IMR-90 (cell line): Measurements from ENCODE around the gene ANXA4. TPM values are rescaled to one million over a fixed set of nuclear protein-coding genes. Genes with fewer than 3 reads are reported as not detected.

ENCODE experiments used
- ATAC-seq: fragments of 200-7000 bp; cut with Tn5 transposase; 2 replicates; pipeline ENCODE4 v1.9.1; 2020; ENCODE audit warnings: low read depth, mild to moderate bottlenecking, moderate library complexity
- BruUV-seq: library from RNA; stranded (reverse); fragments of 400-500 nt; replicated peaks from 2 replicates; lab custom pipeline; 2021; lab: Mats Ljungman, UMichigan
- CTCF ChIA-PET: fragments of 300-600 bp; formaldehyde crosslinking; extraction: SDS; loops from one replicate; lab custom pipeline; 2021; ENCODE audit warnings: antibody characterized with exemption; lab: Yijun Ruan, JAX
- POLR2A ChIA-PET: fragments of 300-600 bp; sonication (Branson Sonifier 250); formaldehyde crosslinking; loops from one replicate; lab custom pipeline; 2022; ENCODE audit warnings: antibody characterized with exemption; ENCODE audit not compliant: unreplicated experiment; lab: Charles Lee
- DNase-seq: peaks from one replicate; pipeline ENCODE4 v3.0.0; 2013
- H2AFZ ChIP-seq: replicated peaks from 2 replicates; pipeline ENCODE3; 2013; ENCODE audit warnings: low read length, mild to moderate bottlenecking; ENCODE audit not compliant: poor library complexity
- H2AK5ac ChIP-seq: 2 replicates; pipeline ENCODE4 v1.6.1; 2013; ENCODE audit warnings: low read depth, low read length, inconsistent platforms
- H2AK9ac ChIP-seq: replicated peaks from 2 replicates; pipeline ENCODE3; 2013; ENCODE audit warnings: mild to moderate bottlenecking, low read depth, low read length, moderate library complexity; ENCODE audit not compliant: poor library complexity
- H2BK120ac ChIP-seq: 2 replicates; pipeline ENCODE4 v1.6.1; 2013; ENCODE audit warnings: low read depth, low read length, inconsistent platforms
- H2BK15ac ChIP-seq: 3 replicates; pipeline ENCODE4 v1.6.1; 2013; ENCODE audit warnings: low read depth, low read length, inconsistent platforms
- H2BK20ac ChIP-seq: 2 replicates; pipeline ENCODE4 v1.6.1; 2013; ENCODE audit warnings: low read depth, mild to moderate bottlenecking, inconsistent platforms, low read length, moderate library complexity
- H2BK5ac ChIP-seq: 2 replicates; pipeline ENCODE4 v1.6.1; 2013; ENCODE audit warnings: mild to moderate bottlenecking, low read depth, low read length, inconsistent platforms; ENCODE audit not compliant: poor library complexity, severe bottlenecking
- H3K14ac ChIP-seq: replicated peaks from 2 replicates; pipeline ENCODE4 v1.6.1; 2013; ENCODE audit warnings: low read depth, low read length, inconsistent platforms
- H3K18ac ChIP-seq: 2 replicates; pipeline ENCODE4 v1.6.1; 2013; ENCODE audit warnings: low read depth, low read length, control low read depth
- H3K23ac ChIP-seq: 2 replicates; pipeline ENCODE4 v1.6.1; 2013; ENCODE audit warnings: low read depth, low read length, inconsistent platforms
- H3K27ac ChIP-seq: 2 replicates; pipeline ENCODE4 v1.5.1; 2013; ENCODE audit warnings: mild to moderate bottlenecking, control low read depth, low read length; ENCODE audit not compliant: insufficient read depth
- H3K27me3 ChIP-seq: 2 replicates; pipeline ENCODE4 v1.6.1; 2013; ENCODE audit warnings: low read length; ENCODE audit not compliant: control insufficient read depth, insufficient read depth
- H3K36me3 ChIP-seq: 2 replicates; pipeline ENCODE4 v1.6.1; 2013; ENCODE audit warnings: low read length, mixed read lengths; ENCODE audit not compliant: control insufficient read depth, insufficient read depth
- H3K4ac ChIP-seq: 2 replicates; pipeline ENCODE4 v1.6.1; 2013; ENCODE audit warnings: low read depth, low read length, inconsistent platforms
- H3K4me1 ChIP-seq: 2 replicates; pipeline ENCODE4 v1.6.1; 2013; ENCODE audit warnings: low read length, mixed read lengths; ENCODE audit not compliant: control insufficient read depth, insufficient read depth
- H3K4me2 ChIP-seq: 2 replicates; pipeline ENCODE4 v1.6.1; 2013; ENCODE audit warnings: low read depth, mild to moderate bottlenecking, control low read depth, low read length, moderate library complexity
- H3K4me3 ChIP-seq: 2 replicates; pipeline ENCODE4 v1.5.1; 2013; ENCODE audit warnings: low read depth, mild to moderate bottlenecking, control low read depth, low read length, moderate library complexity; ENCODE audit not compliant: insufficient read depth
- H3K56ac ChIP-seq: 2 replicates; pipeline ENCODE4 v1.6.1; 2013; ENCODE audit warnings: low read length, inconsistent platforms; ENCODE audit not compliant: insufficient read depth; ENCODE audit errors: extremely low read depth
- H3K79me1 ChIP-seq, 2 experiments: 2 replicates each; pipeline ENCODE4 v1.6.1; 2013; ENCODE audit warnings: low read length in 2 of 2, inconsistent platforms in 1 of 2, low read depth in 1 of 2
- H3K9ac ChIP-seq: 2 replicates; pipeline ENCODE4 v1.6.1; 2013; ENCODE audit warnings: low read depth, low read length, control low read depth
- H3K9me1 ChIP-seq: 2 replicates; pipeline ENCODE4 v1.6.1; 2013; ENCODE audit warnings: low read length, inconsistent platforms; ENCODE audit not compliant: insufficient read depth
- H3K9me3 ChIP-seq: 2 replicates; pipeline ENCODE4 v1.6.1; 2013; ENCODE audit warnings: low read length; ENCODE audit not compliant: control insufficient read depth, insufficient read depth
- H4K20me1 ChIP-seq: 2 replicates; pipeline ENCODE4 v1.6.1; 2013; ENCODE audit warnings: low read length, inconsistent platforms; ENCODE audit not compliant: insufficient read depth
- H4K5ac ChIP-seq: 2 replicates; pipeline ENCODE4 v1.6.1; 2013; ENCODE audit warnings: mild to moderate bottlenecking, low read depth, low read length, control low read depth
- H4K8ac ChIP-seq, 2 experiments: 2 replicates each; pipeline ENCODE4 v1.6.1; 2013; ENCODE audit warnings: low read depth in 2 of 2, low read length in 2 of 2, control low read depth in 1 of 2, inconsistent platforms in 1 of 2
- H4K91ac ChIP-seq: 2 replicates; pipeline ENCODE4 v1.6.1; 2013; ENCODE audit warnings: low read depth, low read length, inconsistent platforms; ENCODE audit not compliant: insufficient read depth
- BHLHE40 ChIP-seq: fragments of 150-350 bp; IDR thresholded peaks from 2 replicates; pipeline ENCODE4 v1.6.1; 2016; ENCODE audit warnings: mild to moderate bottlenecking, low read depth, low read length
- CEBPB ChIP-seq: IDR thresholded peaks from 2 replicates; pipeline ENCODE4 v1.6.1; 2012; ENCODE audit warnings: low read depth, low read length, improper control_type of control experiment
- CHD1 ChIP-seq: IDR thresholded peaks from 2 replicates; pipeline ENCODE4 v1.6.1; 2012; ENCODE audit warnings: low read depth, low read length, improper control_type of control experiment
- ELK1 ChIP-seq: fragments of 150-350 bp; IDR thresholded peaks from 2 replicates; pipeline ENCODE4 v1.6.1; 2016; ENCODE audit warnings: low read depth, mild to moderate bottlenecking, low read length, moderate library complexity, borderline replicate concordance
- MAFK ChIP-seq: IDR thresholded peaks from 2 replicates; pipeline ENCODE4 v1.6.1; 2012; ENCODE audit warnings: low read depth, low read length, improper control_type of control experiment
- MXI1 ChIP-seq: IDR thresholded peaks from 2 replicates; pipeline ENCODE4 v1.6.1; 2012; ENCODE audit warnings: low read depth, mild to moderate bottlenecking, low read length, moderate library complexity, borderline replicate concordance
- NFE2L2 ChIP-seq: fragments of 150-350 bp; IDR thresholded peaks from 2 replicates; pipeline ENCODE4 v1.6.1; 2016; ENCODE audit warnings: low read depth, mild to moderate bottlenecking, low read length
- POLR2A ChIP-seq: IDR thresholded peaks from 2 replicates; pipeline ENCODE4 v1.6.1; 2012; ENCODE audit warnings: mild to moderate bottlenecking, low read depth, low read length
- RAD21 ChIP-seq: IDR thresholded peaks from 2 replicates; pipeline ENCODE4 v1.6.1; 2012; ENCODE audit warnings: low read length, improper control_type of control experiment
- RCOR1 ChIP-seq: IDR thresholded peaks from 2 replicates; pipeline ENCODE4 v1.6.1; 2012; ENCODE audit warnings: mild to moderate bottlenecking, low read length, improper control_type of control experiment; ENCODE audit not compliant: insufficient replicate concordance
- SMC3 ChIP-seq: fragments of 150-350 bp; IDR thresholded peaks from 2 replicates; pipeline ENCODE4 v1.6.1; 2016; ENCODE audit warnings: low read depth, mild to moderate bottlenecking, antibody characterized with exemption, low read length, moderate library complexity
- WGBS, 2 experiments: methylation state at CpG; one replicate each; pipeline versions ENCODE4 v1.1.5 to v1.1.7; 2013; ENCODE audit warnings: missing lambda C conversion rate in 2 of 2; ENCODE audit not compliant: insufficient read length in 1 of 2; ENCODE audit errors: extremely low coverage in 2 of 2; 5-methylcytosine and 5-hydroxymethylcytosine counted together
- dilution Hi-C: fragments of 300-500 bp; cut with HindIII; formaldehyde crosslinking; loops from one replicate; pipeline ENCODE4 v1.14.3; 2018; ENCODE audit warnings: low sequenced_read_pairs; ENCODE audit not compliant: unreplicated experiment
- in situ Hi-C: fragments of 300-500 bp; cut with MboI; formaldehyde crosslinking; loops from 3 replicates; pipeline ENCODE4 v1.14.3; 2019; ENCODE audit warnings: low sequenced_read_pairs, inconsistent platforms, mixed read lengths
- intact Hi-C: fragments of 100-400 bp; cut with micrococcal nuclease; formaldehyde crosslinking; loops from 2 replicates; pipeline ENCODE4 v1.10.0; 2022
- polyA plus RNA-seq, 3 experiments: library from polyadenylated mRNA; depleted of rRNA; stranded (reverse); fragments of >200 nt; gene quantifications; 2 replicates each; pipeline ENCODE4 v1.2.3, GENCODE V29; 2012; ENCODE audit warnings: low replicate concordance in 1 of 3
- total RNA-seq: library from RNA; depleted of rRNA; stranded (reverse); fragments of >200 nt; gene quantifications from 2 replicates; pipeline ENCODE4 v1.2.3, GENCODE V29; 2012
- TF ChIP-seq, protein P1 (sequence below): fragments of 150-350 bp; IDR thresholded peaks from 2 replicates; pipeline ENCODE4 v1.6.1; 2017; ENCODE audit warnings: mild to moderate bottlenecking, antibody characterized with exemption, low read length, low read depth
- TF ChIP-seq, protein P2 (sequence below): conservative IDR thresholded peaks from 2 replicates; pipeline ENCODE4 v1.5.1; 2012; ENCODE audit warnings: mild to moderate bottlenecking, low read depth, low read length, improper control_type of control experiment

ANXA4 gene
- total and polyA plus RNA-seq, 2 of the 4 experiments (the other 2 are of a cell fraction), result 22.2 to 72.0 TPM

- no peak overlapping the region for H4K5ac ChIP-seq
- H2AK5ac ChIP-seq, result no peak overlapping the region
- no peak overlapping the region for H2BK15ac ChIP-seq
- H2BK20ac ChIP-seq, result no peak overlapping the region
- no peak overlapping the region for H3K27ac ChIP-seq
- no peak overlapping the region for H3K4me2 ChIP-seq
- peaks cover 7% of the 10 kb centered on the region; the same call in 1 of the 2 replicates for H3K4me1 ChIP-seq
- H3K27me3 ChIP-seq, result no peaks in the 10 kb centered on the region
- no peak overlapping the region for H3K23ac ChIP-seq
- ChIA-PET POLR2A (no interaction called here), CTCF (no interaction called here)
- no peak overlapping the region for H2AK9ac ChIP-seq
- in situ Hi-C loops, result no loop called here
- H4K20me1 ChIP-seq, result peaks cover 2% of the 10 kb centered on the region; the same call in 1 of the 2 replicates
- no peaks in the 10 kb centered on the region for H3K9me1 ChIP-seq
- H3K9ac ChIP-seq, result no peak overlapping the region
- no peak overlapping the region for H4K91ac ChIP-seq
- no peak overlapping the region for H4K8ac ChIP-seq
- H3K9me3 ChIP-seq, result no peaks in the 10 kb centered on the region
- H3K14ac ChIP-seq, result no peak overlapping the region
- no peak overlapping the region for H3K4me3 ChIP-seq
- no peak for DNase-seq
- dilution Hi-C loops, result no loop called here
- no peak overlapping the region for H3K18ac ChIP-seq
- ATAC-seq, result no peak
- H3K56ac ChIP-seq, result no peak overlapping the region
- intact Hi-C loops, result loop anchor here (5.0 kb wide), 1 partner anchor 55 kb away; the partner anchor contains the start of gene ANXA4
- H2AFZ ChIP-seq, result no peak overlapping the region
- no CpG with 5 or more reads among the region's 4 CpGs for WGBS, 2 experiments
- H2BK120ac ChIP-seq, result no peak overlapping the region
- H2BK5ac ChIP-seq, result no peak overlapping the region
- no TSS peak for BruUV-seq
- no peak overlapping the region for H3K4ac ChIP-seq
- H3K36me3 ChIP-seq, result no peaks in the 10 kb centered on the region; the same call in 1 of the 2 replicates
- TF ChIP-seq, protein P1, sequence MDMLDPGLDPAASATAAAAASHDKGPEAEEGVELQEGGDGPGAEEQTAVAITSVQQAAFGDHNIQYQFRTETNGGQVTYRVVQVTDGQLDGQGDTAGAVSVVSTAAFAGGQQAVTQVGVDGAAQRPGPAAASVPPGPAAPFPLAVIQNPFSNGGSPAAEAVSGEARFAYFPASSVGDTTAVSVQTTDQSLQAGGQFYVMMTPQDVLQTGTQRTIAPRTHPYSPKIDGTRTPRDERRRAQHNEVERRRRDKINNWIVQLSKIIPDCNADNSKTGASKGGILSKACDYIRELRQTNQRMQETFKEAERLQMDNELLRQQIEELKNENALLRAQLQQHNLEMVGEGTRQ, result no peak
- TF ChIP-seq MXI1 (no peak), SMC3 (no peak), MAFK (no peak), CHD1 (no peak), NFE2L2 (no peak), RCOR1 (no peak), CEBPB (no peak), ELK1 (no peak), BHLHE40 (no peak), RAD21 (no peak), POLR2A (no peak)
- TF ChIP-seq, protein P2, sequence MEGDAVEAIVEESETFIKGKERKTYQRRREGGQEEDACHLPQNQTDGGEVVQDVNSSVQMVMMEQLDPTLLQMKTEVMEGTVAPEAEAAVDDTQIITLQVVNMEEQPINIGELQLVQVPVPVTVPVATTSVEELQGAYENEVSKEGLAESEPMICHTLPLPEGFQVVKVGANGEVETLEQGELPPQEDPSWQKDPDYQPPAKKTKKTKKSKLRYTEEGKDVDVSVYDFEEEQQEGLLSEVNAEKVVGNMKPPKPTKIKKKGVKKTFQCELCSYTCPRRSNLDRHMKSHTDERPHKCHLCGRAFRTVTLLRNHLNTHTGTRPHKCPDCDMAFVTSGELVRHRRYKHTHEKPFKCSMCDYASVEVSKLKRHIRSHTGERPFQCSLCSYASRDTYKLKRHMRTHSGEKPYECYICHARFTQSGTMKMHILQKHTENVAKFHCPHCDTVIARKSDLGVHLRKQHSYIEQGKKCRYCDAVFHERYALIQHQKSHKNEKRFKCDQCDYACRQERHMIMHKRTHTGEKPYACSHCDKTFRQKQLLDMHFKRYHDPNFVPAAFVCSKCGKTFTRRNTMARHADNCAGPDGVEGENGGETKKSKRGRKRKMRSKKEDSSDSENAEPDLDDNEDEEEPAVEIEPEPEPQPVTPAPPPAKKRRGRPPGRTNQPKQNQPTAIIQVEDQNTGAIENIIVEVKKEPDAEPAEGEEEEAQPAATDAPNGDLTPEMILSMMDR, result no peak
- H3K79me1 ChIP-seq, result no peaks in the 10 kb centered on the region; a peak in 2 of 4 replicates
Measured at GRCh38 chr2:69797235-69797634, 55.3 kb downstream of the ANXA4 start.
